Liver (tissue), 9 donors: ENCODE measurements around the gene SLC26A1. TPM values are rescaled to one million over a fixed set of nuclear protein-coding genes. Genes with fewer than 3 reads are reported as not detected.

Experiments
- DNase-seq: peaks from one replicate; pipeline ENCODE4 v3.0.0-alpha.2; 2017; ENCODE audit warnings: low spot score
- H3K27ac ChIP-seq, 2 donors: one replicate each; pipeline ENCODE4 v1.7.0; 2013; ENCODE audit warnings: inconsistent platforms in 2 of 2, low read length in 2 of 2, control low read depth in 1 of 2, low read depth in 1 of 2, mild to moderate bottlenecking in 1 of 2
- H3K27me3 ChIP-seq, 4 donors: one replicate each; pipeline versions ENCODE4 v1.6.1 to v1.7.0; 2013; ENCODE audit warnings: low read length in 3 of 4, inconsistent platforms in 1 of 4, mild to moderate bottlenecking in 1 of 4, moderate library complexity in 1 of 4; ENCODE audit not compliant: control insufficient read depth in 4 of 4, insufficient read depth in 4 of 4
- H3K36me3 ChIP-seq, 4 donors: one replicate each; pipeline versions ENCODE4 v1.6.1 to v1.7.0; 2013; ENCODE audit warnings: low read length in 3 of 4, mild to moderate bottlenecking in 3 of 4, low read depth in 1 of 4, moderate library complexity in 1 of 4; ENCODE audit not compliant: control insufficient read depth in 4 of 4, insufficient read depth in 3 of 4
- H3K4me1 ChIP-seq, 4 donors: one replicate each; pipeline versions ENCODE4 v1.6.1 to v1.7.0; 2013; ENCODE audit warnings: low read length in 3 of 4, mild to moderate bottlenecking in 3 of 4, moderate library complexity in 1 of 4; ENCODE audit not compliant: control insufficient read depth in 4 of 4, insufficient read depth in 4 of 4
- H3K4me3 ChIP-seq, 3 donors: one replicate each; pipeline versions ENCODE4 v1.6.1 to v1.7.0; 2013; ENCODE audit warnings: low read length in 3 of 3, control low read depth in 1 of 3, low read depth in 1 of 3, mild to moderate bottlenecking in 1 of 3
- H3K9ac ChIP-seq, 2 donors: one replicate each; pipeline ENCODE4 v1.7.0; 2013; ENCODE audit warnings: low read length in 2 of 2, mild to moderate bottlenecking in 2 of 2, moderate library complexity in 2 of 2, control low read depth in 1 of 2, low read depth in 1 of 2
- H3K9me3 ChIP-seq, 4 donors: one replicate each; pipeline versions ENCODE4 v1.6.1 to v1.7.0; 2013; ENCODE audit warnings: low read length in 3 of 4; ENCODE audit not compliant: control insufficient read depth in 4 of 4
- EGR1 ChIP-seq, 2 donors: IDR thresholded peaks; 2 replicates each; pipeline ENCODE4 v1.6.1; 2016 to 2018; ENCODE audit warnings: antibody characterized with exemption in 2 of 2, low read depth in 2 of 2
- FOXA1 ChIP-seq: IDR thresholded peaks from 2 replicates; pipeline ENCODE4 v1.6.1; 2016; ENCODE audit warnings: antibody characterized with exemption
- FOXA2 ChIP-seq: IDR thresholded peaks from 2 replicates; pipeline ENCODE4 v1.6.1; 2016; ENCODE audit warnings: antibody characterized with exemption
- HNF4A ChIP-seq, 2 donors: conservative IDR thresholded peaks; 2 replicates each; pipeline ENCODE4 v1.6.1; 2016; ENCODE audit warnings: antibody characterized with exemption in 2 of 2, mild to moderate bottlenecking in 2 of 2
- JUND ChIP-seq, 2 donors: IDR thresholded peaks; 2 replicates each; pipeline ENCODE4 v1.6.1; 2016; ENCODE audit warnings: antibody characterized with exemption in 2 of 2
- NR2F2 ChIP-seq: IDR thresholded peaks from 2 replicates; pipeline ENCODE4 v1.6.1; 2016; ENCODE audit warnings: antibody characterized with exemption
- RAD21 ChIP-seq, 2 donors: IDR thresholded peaks; 2 replicates each; pipeline ENCODE4 v1.6.1; 2016; ENCODE audit warnings: antibody characterized with exemption in 2 of 2, mild to moderate bottlenecking in 2 of 2
- RXRA ChIP-seq, 2 donors: IDR thresholded peaks; 2 replicates each; pipeline ENCODE4 v1.6.1; 2017 to 2018; ENCODE audit warnings: antibody characterized with exemption in 2 of 2, mild to moderate bottlenecking in 1 of 2
- SP1 ChIP-seq: IDR thresholded peaks from 2 replicates; pipeline ENCODE4 v1.6.1; 2018; ENCODE audit warnings: antibody characterized with exemption, mild to moderate bottlenecking
- TAF1 ChIP-seq: conservative IDR thresholded peaks from 2 replicates; pipeline ENCODE4 v1.6.1; 2016; ENCODE audit warnings: antibody characterized with exemption, mild to moderate bottlenecking
- WGBS: extraction: QIAGEN DNeasy Blood & Tissue Kit; methylation state at CpG from one replicate; pipeline ENCODE4 v1.1.7; 2013; 5-methylcytosine and 5-hydroxymethylcytosine counted together
- polyA plus RNA-seq, 2 donors: library from polyadenylated mRNA; stranded (reverse) in 1 of 2; unstranded in 1 of 2; fragments of 200-250 nt in 1 of 2; fragments of >200 nt in 1 of 2; fragmentation: Nextera tagmentation in 1 of 2; extraction: Ambion mirVana in 1 of 2; gene quantifications; one replicate each; pipeline versions ENCODE4 v1.2.1 to v1.2.3, GENCODE V29; 2013 to 2015
- total RNA-seq, 2 donors: library from RNA; depleted of rRNA; stranded (reverse); fragments of >200 nt; gene quantifications; one replicate each; pipeline ENCODE4 v1.2.3, GENCODE V29; 2014
- TF ChIP-seq, protein P1 (sequence below): fragments of 150-350 bp; IDR thresholded peaks from 2 replicates; pipeline ENCODE4 v1.5.1; 2017; ENCODE audit warnings: improper control_type of control experiment, low read depth, low read length; ENCODE audit not compliant: missing input control
- TF ChIP-seq, protein P2 (sequence below): IDR thresholded peaks from 2 replicates; pipeline ENCODE4 v1.6.1; 2016; ENCODE audit warnings: antibody characterized with exemption
- TF ChIP-seq, protein P3 (sequence below): IDR thresholded peaks from 2 replicates; pipeline ENCODE4 v1.6.1; 2016; ENCODE audit warnings: antibody characterized with exemption
- donor health status: healthy.
- donor health status: healthy.
- donor health status: healthy.
- donor health status: healthy.
- donor health status: healthy.

The SLC26A1 gene
- total and polyA plus RNA-seq, 4 donors = 5.1 to 41.0 (median 26.3) TPM

DNA sequence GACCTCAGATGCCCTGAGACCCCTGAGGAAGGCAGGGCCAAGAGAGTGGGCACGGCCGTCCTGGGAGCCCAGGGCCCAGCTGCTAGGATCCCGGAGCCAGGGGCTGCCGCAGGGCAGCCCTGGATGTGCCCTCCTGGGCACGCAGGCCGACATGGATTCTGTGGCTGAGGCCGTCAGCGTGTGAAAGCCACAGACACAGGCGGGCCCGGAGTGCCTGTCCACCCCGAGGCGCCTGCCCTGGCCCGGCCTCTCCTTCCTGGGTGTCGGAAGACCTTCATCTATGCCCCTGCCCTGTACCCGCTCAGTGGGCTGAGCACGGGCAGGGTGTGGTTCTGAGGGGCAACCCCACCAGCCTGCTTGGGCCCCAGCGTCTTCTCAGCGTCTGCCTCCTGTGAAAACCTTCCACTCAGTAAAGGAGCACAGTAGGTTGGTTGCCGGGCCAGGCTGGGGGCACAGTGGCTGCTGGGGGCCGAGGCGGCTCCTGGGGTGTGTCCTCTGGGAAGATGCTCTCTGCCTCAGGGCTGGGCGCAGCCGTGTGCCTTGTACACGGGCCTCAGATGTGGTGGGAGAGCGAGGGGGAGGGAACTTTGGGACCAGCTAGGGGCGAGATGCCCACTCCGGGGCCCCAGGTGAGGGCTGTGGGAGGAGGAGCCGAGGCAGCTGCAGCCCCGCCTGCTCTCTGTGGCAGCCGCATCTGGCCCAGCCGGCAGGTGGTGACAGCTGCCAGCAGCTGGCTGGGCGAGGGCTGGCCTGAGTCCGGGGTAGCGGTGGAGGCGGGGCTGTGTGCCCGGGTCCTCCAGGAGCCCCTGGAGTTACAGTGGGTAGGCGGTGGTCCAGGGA is 39.0 kb upstream of the SLC26A1 start:
- no peak for TF ChIP-seq FOXA2
- TF ChIP-seq SP1 = no peak
- no peak for TF ChIP-seq RXRA (IDR thresholded peaks at IDR 0.05)
- no peak for TF ChIP-seq NR2F2
- no peak for TF ChIP-seq RAD21 (IDR thresholded peaks at IDR 0.05)
- TF ChIP-seq, protein P1, sequence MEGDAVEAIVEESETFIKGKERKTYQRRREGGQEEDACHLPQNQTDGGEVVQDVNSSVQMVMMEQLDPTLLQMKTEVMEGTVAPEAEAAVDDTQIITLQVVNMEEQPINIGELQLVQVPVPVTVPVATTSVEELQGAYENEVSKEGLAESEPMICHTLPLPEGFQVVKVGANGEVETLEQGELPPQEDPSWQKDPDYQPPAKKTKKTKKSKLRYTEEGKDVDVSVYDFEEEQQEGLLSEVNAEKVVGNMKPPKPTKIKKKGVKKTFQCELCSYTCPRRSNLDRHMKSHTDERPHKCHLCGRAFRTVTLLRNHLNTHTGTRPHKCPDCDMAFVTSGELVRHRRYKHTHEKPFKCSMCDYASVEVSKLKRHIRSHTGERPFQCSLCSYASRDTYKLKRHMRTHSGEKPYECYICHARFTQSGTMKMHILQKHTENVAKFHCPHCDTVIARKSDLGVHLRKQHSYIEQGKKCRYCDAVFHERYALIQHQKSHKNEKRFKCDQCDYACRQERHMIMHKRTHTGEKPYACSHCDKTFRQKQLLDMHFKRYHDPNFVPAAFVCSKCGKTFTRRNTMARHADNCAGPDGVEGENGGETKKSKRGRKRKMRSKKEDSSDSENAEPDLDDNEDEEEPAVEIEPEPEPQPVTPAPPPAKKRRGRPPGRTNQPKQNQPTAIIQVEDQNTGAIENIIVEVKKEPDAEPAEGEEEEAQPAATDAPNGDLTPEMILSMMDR = no peak
- no peak for TF ChIP-seq FOXA1
- H3K27ac ChIP-seq = no peak overlapping the region
- H3K4me3 ChIP-seq = no peak overlapping the region
- no peak for DNase-seq
- H3K36me3 ChIP-seq = no peaks in the 10 kb centered on the region
- H3K27me3 ChIP-seq = peaks cover 0 to 3% (median 0%) of the 10 kb centered on the region in 4 donors
- no peaks in the 10 kb centered on the region for H3K9me3 ChIP-seq
- WGBS = 58% methylated on average over 37 of the region's 37 CpGs
- no peak overlapping the region for H3K9ac ChIP-seq
- peaks cover 0 to 3% (median 0%) of the 10 kb centered on the region in 4 donors for H3K4me1 ChIP-seq

DNA sequence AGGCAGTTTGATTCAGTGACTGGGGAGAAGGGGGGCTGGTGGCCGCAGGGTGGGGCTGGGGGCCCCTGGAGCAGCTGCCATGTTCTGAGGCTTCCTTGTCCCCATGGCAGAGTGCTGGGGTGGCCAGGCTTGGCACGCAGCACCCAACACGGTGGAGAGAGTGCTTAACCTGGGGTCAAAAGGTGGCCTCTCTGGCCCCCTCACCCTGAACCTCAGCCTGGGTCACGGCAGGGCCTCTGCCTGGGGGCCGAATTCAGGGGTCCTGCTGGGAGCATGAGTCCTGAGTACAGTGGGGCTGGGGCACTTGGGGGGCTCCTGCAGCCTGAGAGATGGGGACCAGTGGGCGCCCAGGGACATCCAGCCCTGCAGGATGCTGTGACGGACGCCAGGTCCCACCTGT is 38.1 kb upstream of the SLC26A1 start:
- Histone ChIP-seq H3K9me3 (no peaks in the 10 kb centered on the region), H3K9ac (no peak overlapping the region), H3K36me3 (no peaks in the 10 kb centered on the region), H3K4me1 (peaks cover 0 to 3% (median 0%) of the 10 kb centered on the region in 4 donors), H3K27ac (no peak overlapping the region), H3K4me3 (no peak overlapping the region), H3K27me3 (peaks cover 0 to 3% (median 0%) of the 10 kb centered on the region in 4 donors)
- WGBS = 72% methylated on average over 8 of the region's 8 CpGs
- TF ChIP-seq, protein P2, sequence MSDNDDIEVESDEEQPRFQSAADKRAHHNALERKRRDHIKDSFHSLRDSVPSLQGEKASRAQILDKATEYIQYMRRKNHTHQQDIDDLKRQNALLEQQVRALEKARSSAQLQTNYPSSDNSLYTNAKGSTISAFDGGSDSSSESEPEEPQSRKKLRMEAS = no peak
- TF ChIP-seq RAD21 (IDR thresholded peaks at IDR 0.05) = no peak
- TF ChIP-seq RXRA (IDR thresholded peaks at IDR 0.05) = no peak
- TF ChIP-seq EGR1 (IDR thresholded peaks at IDR 0.05; ENCODE audit: low read depth in 2 of 2) = no peak
- no peak for TF ChIP-seq FOXA2
- no peak for TF ChIP-seq HNF4A (conservative IDR thresholded peaks at IDR 0.05)
- TF ChIP-seq, protein P3, sequence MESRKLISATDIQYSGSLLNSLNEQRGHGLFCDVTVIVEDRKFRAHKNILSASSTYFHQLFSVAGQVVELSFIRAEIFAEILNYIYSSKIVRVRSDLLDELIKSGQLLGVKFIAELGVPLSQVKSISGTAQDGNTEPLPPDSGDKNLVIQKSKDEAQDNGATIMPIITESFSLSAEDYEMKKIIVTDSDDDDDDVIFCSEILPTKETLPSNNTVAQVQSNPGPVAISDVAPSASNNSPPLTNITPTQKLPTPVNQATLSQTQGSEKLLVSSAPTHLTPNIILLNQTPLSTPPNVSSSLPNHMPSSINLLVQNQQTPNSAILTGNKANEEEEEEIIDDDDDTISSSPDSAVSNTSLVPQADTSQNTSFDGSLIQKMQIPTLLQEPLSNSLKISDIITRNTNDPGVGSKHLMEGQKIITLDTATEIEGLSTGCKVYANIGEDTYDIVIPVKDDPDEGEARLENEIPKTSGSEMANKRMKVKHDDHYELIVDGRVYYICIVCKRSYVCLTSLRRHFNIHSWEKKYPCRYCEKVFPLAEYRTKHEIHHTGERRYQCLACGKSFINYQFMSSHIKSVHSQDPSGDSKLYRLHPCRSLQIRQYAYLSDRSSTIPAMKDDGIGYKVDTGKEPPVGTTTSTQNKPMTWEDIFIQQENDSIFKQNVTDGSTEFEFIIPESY = no peak
- TF ChIP-seq SP1 = no peak
- TF ChIP-seq NR2F2 = no peak
- no peak for TF ChIP-seq TAF1
- TF ChIP-seq JUND (IDR thresholded peaks at IDR 0.05) = no peak
- TF ChIP-seq, protein P1 = no peak
- no peak for DNase-seq
